Hair follicular keratinocyte (primary cell): ENCODE measurements around the gene TMEM248. TPM values are rescaled to one million over a fixed set of nuclear protein-coding genes. Genes with fewer than 3 reads are reported as not detected.

Source experiments
- total RNA-seq: library from RNA; depleted of rRNA; stranded (reverse); fragments of >200 nt; gene quantifications from 2 replicates; pipeline ENCODE4 v1.2.3, GENCODE V29; 2015

The TMEM248 gene, protein sequence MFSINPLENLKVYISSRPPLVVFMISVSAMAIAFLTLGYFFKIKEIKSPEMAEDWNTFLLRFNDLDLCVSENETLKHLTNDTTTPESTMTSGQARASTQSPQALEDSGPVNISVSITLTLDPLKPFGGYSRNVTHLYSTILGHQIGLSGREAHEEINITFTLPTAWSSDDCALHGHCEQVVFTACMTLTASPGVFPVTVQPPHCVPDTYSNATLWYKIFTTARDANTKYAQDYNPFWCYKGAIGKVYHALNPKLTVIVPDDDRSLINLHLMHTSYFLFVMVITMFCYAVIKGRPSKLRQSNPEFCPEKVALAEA
- 66.1 and 68.2 TPM in 2 replicates for total RNA-seq

DNA sequence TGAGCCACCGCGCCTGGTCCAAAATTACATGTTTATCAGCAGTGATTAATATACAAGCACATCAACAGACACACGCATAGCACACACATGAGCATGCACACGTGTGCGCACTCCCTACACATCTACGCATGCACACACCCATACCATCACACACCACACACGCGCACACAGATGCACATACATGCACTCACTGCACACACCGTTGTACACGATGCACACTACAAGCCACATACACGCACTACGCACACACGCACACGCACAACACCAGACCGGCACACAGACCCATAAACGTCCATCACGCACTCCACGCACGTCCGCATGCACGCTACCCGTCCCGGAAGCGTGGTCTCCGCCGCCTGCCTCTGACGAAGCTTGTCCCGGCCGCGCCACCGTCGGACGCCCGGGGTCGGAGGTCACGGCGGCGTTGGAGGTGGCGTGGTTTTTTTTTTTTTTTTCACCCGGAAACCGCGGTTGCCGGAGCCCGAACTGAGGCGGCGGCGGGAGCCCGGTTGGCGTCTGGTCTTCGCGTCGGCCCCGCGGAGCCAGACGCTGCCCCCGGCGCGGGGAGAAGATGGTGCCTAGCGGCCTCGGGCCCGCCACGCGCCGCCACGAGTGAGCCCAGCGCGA, at the start of gene TMEM248:
TSS of gene TMEM248 (plus strand) at position 457 of the 627 bp plus-strand sequence. CDS start 20,641 bp downstream, outside the sequence.

DNA sequence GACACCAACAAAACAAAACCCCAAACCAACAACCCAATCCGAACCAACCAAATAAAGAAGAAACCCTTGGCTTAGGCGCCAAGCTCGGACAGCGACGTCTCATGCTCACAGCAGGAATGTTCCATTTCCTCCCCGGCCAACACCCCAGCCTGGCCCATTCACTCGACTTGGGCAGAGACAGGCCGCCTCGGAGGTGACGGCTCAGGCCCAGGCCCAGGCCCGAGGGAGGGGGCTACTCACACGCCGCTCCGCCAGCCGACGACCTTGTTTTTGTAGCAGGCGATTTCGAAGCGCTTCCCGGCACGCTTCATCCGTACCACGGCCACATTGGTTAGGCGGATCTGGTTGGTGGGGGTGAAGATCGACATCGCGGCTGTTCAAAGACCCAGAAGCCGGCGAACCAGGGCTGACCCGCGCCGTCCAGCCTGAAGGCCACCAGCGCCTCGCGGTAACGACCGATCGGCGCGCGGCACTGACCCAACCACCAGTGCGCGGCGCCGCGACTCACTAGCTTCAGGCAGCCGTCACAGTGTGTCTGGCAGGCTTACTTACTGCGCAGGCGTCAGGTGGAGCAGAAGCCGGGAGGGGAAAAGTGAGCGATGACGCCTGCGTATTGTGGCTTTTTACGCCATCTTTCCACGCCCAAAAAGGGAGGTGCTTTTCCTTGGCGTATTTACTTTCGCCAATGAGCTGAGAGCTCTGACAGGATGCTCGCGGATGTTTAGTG, 74.2 kb downstream of the TMEM248 start, which contains the start of gene SBDS:
TSS of gene SBDS (minus strand) at position 537 of the 727 bp plus-strand sequence. CDS start at position 368, 169 bp downstream.

DNA sequence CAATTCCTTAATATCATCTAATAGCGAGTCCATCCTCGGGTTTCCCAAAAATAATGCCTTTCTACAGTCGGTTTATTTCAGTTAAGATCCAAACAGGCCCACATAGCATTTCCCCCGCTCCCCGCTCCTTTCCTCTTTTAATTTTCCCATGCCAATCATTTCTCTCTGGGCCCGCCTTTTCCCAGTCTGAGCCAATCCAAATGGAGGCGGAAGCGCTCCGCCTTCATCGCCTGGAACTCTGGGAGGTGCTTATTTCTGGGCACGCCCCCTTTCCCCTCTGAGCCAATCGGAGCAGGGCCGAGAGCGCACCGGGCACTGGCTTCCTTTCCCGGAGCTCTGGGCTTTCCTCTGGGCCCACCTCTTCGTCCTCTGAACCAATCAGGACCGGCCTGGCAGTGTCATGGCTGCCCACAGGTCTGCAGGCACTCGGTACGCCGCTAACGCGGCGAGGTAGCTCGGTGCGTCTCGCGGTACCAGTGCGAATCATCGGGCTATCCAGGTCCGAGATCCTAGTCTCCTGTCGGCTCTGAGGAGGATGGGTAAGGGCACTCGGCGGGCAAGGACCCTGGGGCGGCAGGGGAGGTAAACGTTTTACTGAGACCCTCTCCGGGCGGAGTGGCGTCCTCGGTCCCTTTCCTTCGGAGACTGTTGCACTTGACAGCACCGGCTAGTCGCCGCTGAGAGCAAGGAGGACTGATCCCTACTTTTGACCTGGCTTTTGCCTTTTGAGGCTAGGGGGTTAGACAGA, 75.6 kb downstream of the TMEM248 start, which contains the start of gene TYW1:
TSS of gene TYW1 (plus strand) at position 390 of the 748 bp plus-strand sequence. CDS start at position 536, 146 bp downstream.

Other genes with a start within 250 kb of the TMEM248 start
- gene RABGEF1, start 180.5 kb upstream of the TMEM248 start, total RNA-seq, result 24.1 and 32.0 TPM in 2 replicates
- gene SBDS, start 74.4 kb downstream of the TMEM248 start, total RNA-seq, result 112 and 114 TPM in 2 replicates
- 8.3 and 11.6 TPM in 2 replicates for gene TYW1, start 75.6 kb downstream of the TMEM248 start, total RNA-seq